Breast epithelium (tissue), 4 donors: Measurements from ENCODE around the gene RNF11. TPM values are rescaled to one million over a fixed set of nuclear protein-coding genes. Genes with fewer than 3 reads are reported as not detected.

Experiments used
- DNase-seq, 2 donors: peaks; one replicate each; pipeline ENCODE4 v3.0.0-alpha.2; 2019; ENCODE audit warnings: low spot score in 2 of 2
- H3K27ac ChIP-seq, 2 donors: fragments of 200-600 bp; sonication (generic) in 1 of 2; one replicate each; pipeline ENCODE4 v1.5.1; 2016 to 2019; ENCODE audit warnings: mild to moderate bottlenecking in 1 of 2
- H3K27me3 ChIP-seq, 2 donors: fragments of 200-600 bp; sonication (generic) in 1 of 2; one replicate each; pipeline versions ENCODE4 v1.5.1 to v1.6.0; 2017 to 2019; ENCODE audit warnings: control low read depth in 1 of 2, mild to moderate bottlenecking in 1 of 2
- H3K36me3 ChIP-seq: fragments of 200-600 bp; one replicate; pipeline ENCODE4 v1.5.1; 2019
- H3K4me1 ChIP-seq, 2 donors: fragments of 200-600 bp; sonication (generic); one replicate each; pipeline ENCODE4 v1.5.1; 2016 to 2019; ENCODE audit warnings: control low read depth in 1 of 2
- H3K4me3 ChIP-seq, 3 donors: fragments of 200-600 bp; sonication (generic); 1 replicate in 2 of 3; 2 replicates in 1 of 3; pipeline ENCODE4 v1.5.1; 2016 to 2019; ENCODE audit warnings: mild to moderate bottlenecking in 3 of 3, moderate library complexity in 2 of 3
- H3K9me3 ChIP-seq, 2 donors: fragments of 200-600 bp; sonication (generic) in 1 of 2; one replicate each; pipeline ENCODE4 v1.5.1; 2016 to 2019; ENCODE audit warnings: control low read depth in 1 of 2
- POLR2A ChIP-seq: fragments of 450-650 bp; IDR thresholded peaks from one replicate; pipeline ENCODE4 v1.6.1; 2016; ENCODE audit warnings: antibody characterized with exemption, mild to moderate bottlenecking, moderate library complexity
- POLR2AphosphoS5 ChIP-seq, 3 donors: sonication (generic); formaldehyde crosslinking; IDR thresholded peaks; one replicate each; pipeline ENCODE4 v1.6.1; 2017; ENCODE audit warnings: antibody characterized with exemption in 3 of 3
- intact Hi-C: fragments of 100-400 bp; cut with DNase I; formaldehyde crosslinking; loops from one replicate; pipeline ENCODE4 v1.15.1; 2023; ENCODE audit warnings: low total_unique reads
- total RNA-seq, 3 donors: library from RNA; depleted of rRNA; stranded (reverse); fragments of >200 nt; gene quantifications; one replicate each; pipeline ENCODE4 v1.1.0, GENCODE V29; 2016
- TF ChIP-seq, protein P1 (sequence below), 3 donors: fragments of 450-650 bp; IDR thresholded peaks; one replicate each; pipeline ENCODE4 v1.5.1; 2016 to 2017; ENCODE audit warnings: antibody characterized with exemption in 3 of 3, mild to moderate bottlenecking in 3 of 3, moderate library complexity in 3 of 3

RNF11 gene
- total RNA-seq, 3 donors from 2014 or later: 96.0 to 100 (median 96.9) TPM

DNA sequence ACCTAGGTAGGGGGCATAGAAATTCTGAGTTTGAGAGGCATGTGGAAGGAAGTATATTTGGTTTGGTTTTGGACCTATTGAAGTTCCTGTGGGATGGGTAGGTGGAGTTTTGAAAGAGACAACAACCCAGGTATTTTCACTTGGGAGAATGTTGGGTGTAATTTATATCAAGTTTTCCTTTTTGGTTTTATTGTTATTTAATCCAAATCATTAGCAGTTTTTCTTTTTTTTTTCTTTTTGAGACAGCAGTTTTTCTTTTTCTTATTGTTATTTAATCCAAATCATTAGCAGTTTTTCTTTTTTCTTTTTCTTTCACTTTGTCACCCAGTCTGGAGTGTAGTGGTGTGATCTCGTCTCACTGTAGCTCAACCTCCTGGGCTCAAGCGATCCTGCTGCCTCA is 30.1 kb downstream of the RNF11 start:
- DNase-seq: no peak
- no peak overlapping the region for H3K4me3 ChIP-seq
- no peak overlapping the region for H3K27ac ChIP-seq
- TF ChIP-seq, protein P1, sequence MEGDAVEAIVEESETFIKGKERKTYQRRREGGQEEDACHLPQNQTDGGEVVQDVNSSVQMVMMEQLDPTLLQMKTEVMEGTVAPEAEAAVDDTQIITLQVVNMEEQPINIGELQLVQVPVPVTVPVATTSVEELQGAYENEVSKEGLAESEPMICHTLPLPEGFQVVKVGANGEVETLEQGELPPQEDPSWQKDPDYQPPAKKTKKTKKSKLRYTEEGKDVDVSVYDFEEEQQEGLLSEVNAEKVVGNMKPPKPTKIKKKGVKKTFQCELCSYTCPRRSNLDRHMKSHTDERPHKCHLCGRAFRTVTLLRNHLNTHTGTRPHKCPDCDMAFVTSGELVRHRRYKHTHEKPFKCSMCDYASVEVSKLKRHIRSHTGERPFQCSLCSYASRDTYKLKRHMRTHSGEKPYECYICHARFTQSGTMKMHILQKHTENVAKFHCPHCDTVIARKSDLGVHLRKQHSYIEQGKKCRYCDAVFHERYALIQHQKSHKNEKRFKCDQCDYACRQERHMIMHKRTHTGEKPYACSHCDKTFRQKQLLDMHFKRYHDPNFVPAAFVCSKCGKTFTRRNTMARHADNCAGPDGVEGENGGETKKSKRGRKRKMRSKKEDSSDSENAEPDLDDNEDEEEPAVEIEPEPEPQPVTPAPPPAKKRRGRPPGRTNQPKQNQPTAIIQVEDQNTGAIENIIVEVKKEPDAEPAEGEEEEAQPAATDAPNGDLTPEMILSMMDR (IDR thresholded peaks at IDR 0.05): no peak
- TF ChIP-seq POLR2A: no peak
- no peak for TF ChIP-seq POLR2AphosphoS5 (IDR thresholded peaks at IDR 0.05)
- intact Hi-C loops: no loop called here
- H3K9me3 ChIP-seq: no peaks in the 10 kb centered on the region
- peaks cover 0 to 13% of the 10 kb centered on the region in 2 donors for H3K4me1 ChIP-seq
- H3K27me3 ChIP-seq: no peaks in the 10 kb centered on the region
- H3K36me3 ChIP-seq: no peaks in the 10 kb centered on the region

DNA sequence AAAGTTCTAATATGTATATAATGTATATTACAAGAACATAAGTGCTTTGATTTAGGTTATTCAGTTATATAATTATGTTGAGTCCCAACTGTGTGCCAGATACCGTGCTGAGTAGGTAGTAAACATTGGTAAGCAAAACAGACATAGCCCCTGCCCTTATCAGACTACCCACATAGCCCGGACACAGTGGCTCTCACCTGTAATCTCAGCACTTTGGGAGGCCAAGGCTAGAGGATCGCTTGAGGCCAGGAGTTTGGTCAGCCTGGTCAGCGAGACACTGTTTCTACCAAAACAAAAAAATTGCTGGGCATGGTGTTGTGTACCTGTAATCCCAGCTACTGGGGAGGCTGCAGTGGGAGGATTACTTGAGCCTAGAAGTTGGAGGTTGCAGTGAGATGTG is 30.7 kb downstream of the RNF11 start:
- no peaks in the 10 kb centered on the region for H3K27me3 ChIP-seq
- H3K4me1 ChIP-seq: peaks cover 0 to 6% of the 10 kb centered on the region in 2 donors
- H3K36me3 ChIP-seq: no peaks in the 10 kb centered on the region
- no peak overlapping the region for H3K4me3 ChIP-seq
- DNase-seq: no peak
- TF ChIP-seq, protein P1 (IDR thresholded peaks at IDR 0.05): no peak
- TF ChIP-seq POLR2A (no peak), POLR2AphosphoS5 (IDR thresholded peaks at IDR 0.05) (no peak)
- no peak overlapping the region for H3K27ac ChIP-seq
- intact Hi-C loops: no loop called here
- H3K9me3 ChIP-seq: no peaks in the 10 kb centered on the region

DNA sequence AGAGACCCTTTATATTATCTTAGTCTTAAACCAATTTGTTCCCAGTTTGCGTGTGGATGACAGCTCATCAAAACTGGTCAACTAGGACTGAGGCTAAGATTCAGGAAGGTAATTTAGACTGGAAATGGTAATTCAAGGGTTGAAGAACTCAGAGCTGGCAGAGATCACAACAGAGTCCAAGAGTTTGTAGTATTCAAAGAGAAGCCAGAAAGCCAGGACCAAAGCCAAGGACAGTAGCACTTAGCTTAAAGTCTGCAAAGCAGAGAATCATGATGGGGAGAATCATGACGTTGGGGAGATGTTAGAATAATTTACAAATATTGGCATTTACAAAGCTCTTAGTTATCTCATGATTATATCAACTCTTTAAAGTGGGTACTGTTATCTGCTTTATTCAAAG is 32.6 kb downstream of the RNF11 start:
- no peaks in the 10 kb centered on the region for H3K27me3 ChIP-seq

DNA sequence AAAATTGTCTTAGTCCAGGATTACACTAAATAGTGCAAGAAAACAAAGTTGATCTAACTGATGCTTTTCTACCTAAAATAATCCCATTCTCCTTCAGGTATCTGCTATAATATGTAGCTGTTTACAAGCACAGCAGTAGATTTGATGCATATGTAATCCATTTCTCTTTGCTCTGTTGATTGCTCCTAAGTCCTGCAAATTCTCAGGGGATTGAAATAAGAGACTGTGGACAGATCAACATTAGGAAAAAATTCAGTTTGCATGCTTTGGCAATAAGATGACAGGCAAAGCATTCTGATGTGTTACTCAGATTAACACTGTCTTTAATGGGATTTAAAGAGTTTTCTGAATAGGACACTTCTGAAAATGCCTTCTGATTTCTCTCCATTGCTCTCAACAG is 34.7 kb downstream of the RNF11 start:
- intact Hi-C loops: no loop called here
- DNase-seq: no peak
- Histone ChIP-seq H3K9me3 (no peaks in the 10 kb centered on the region), H3K27ac (no peak overlapping the region), H3K4me1 (no peaks in the 10 kb centered on the region), H3K27me3 (no peaks in the 10 kb centered on the region), H3K4me3 (no peak overlapping the region), H3K36me3 (no peaks in the 10 kb centered on the region)
- TF ChIP-seq POLR2A (no peak), POLR2AphosphoS5 (IDR thresholded peaks at IDR 0.05) (no peak)
- TF ChIP-seq, protein P1 (IDR thresholded peaks at IDR 0.05): no peak

More for the DNA sequence above, 32.6 kb downstream of the RNF11 start:
- TF ChIP-seq POLR2AphosphoS5 (IDR thresholded peaks at IDR 0.05) (no peak), POLR2A (no peak)
- Histone ChIP-seq H3K4me3 (no peak overlapping the region), H3K36me3 (no peaks in the 10 kb centered on the region), H3K4me1 (peaks cover 0 to 6% of the 10 kb centered on the region in 2 donors), H3K9me3 (no peaks in the 10 kb centered on the region), H3K27ac (no peak overlapping the region)
- intact Hi-C loops: no loop called here
- DNase-seq: no peak

DNA sequence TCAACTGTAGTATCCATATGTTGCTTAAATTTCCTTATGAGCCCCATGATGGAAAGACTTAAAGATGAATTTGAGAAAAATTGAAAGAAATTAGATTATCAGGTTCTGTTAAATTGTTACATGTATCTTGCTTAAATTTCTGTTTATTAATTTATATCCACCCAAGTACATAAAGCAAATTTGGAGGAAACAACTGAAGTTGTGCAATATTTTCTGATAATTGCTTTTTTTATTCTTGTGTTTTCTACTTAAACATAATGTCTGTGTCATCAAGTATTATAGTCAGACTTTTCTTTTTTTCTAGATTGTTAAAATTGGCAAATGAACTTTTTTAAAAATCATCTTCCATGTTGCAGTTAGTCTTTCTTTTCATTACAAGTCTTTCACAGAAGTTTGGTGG is 36.8 kb downstream of the RNF11 start:
- Histone ChIP-seq H3K4me1 (no peaks in the 10 kb centered on the region), H3K4me3 (no peak overlapping the region), H3K36me3 (no peaks in the 10 kb centered on the region), H3K27ac (no peak overlapping the region), H3K9me3 (no peaks in the 10 kb centered on the region), H3K27me3 (no peaks in the 10 kb centered on the region)
- no peak for DNase-seq
- intact Hi-C loops: no loop called here
- TF ChIP-seq POLR2AphosphoS5 (IDR thresholded peaks at IDR 0.05) (no peak), POLR2A (no peak)
- TF ChIP-seq, protein P1 (IDR thresholded peaks at IDR 0.05): no peak

DNA sequence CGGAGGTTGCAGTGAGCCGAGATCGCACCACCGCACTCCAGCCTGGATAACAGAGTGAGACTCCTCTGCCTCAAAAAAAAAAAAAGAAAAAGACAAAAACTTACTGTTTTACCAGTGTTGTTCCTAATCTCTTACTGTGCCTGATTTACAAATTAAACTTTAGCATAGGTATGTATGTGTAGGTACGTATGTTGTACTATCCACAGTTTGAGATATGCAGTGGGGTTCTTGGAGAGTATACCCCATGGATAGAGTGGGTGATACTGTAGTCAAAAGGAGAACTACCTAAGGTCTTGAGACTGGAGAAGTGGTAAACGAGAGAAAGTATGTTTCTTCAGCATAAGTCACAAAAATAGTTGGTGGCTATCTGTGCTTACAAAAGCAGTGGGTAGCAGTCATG is 38.6 kb downstream of the RNF11 start:
- Histone ChIP-seq H3K4me1 (no peaks in the 10 kb centered on the region), H3K9me3 (no peaks in the 10 kb centered on the region), H3K4me3 (no peak overlapping the region), H3K27me3 (no peaks in the 10 kb centered on the region), H3K36me3 (no peaks in the 10 kb centered on the region), H3K27ac (no peak overlapping the region)
- intact Hi-C loops: no loop called here
- TF ChIP-seq POLR2AphosphoS5 (IDR thresholded peaks at IDR 0.05) (no peak), POLR2A (no peak)
- TF ChIP-seq, protein P1 (IDR thresholded peaks at IDR 0.05): no peak
- DNase-seq: no peak
